HEK293T (cell line): ENCODE measurements around the gene MANEAL.

Experiments
- ELF4 ChIP-seq: fragments of 450-650 bp; IDR thresholded peaks from 2 replicates; pipeline ENCODE4 v1.6.1; 2017; ENCODE audit warnings: antibody characterized with exemption
- FOXA1 ChIP-seq: fragments of 450-650 bp; IDR thresholded peaks from 2 replicates; pipeline ENCODE4 v1.6.1; 2016; ENCODE audit warnings: mild to moderate bottlenecking
- FOXM1 ChIP-seq: fragments of 450-650 bp; IDR thresholded peaks from 2 replicates; pipeline ENCODE4 v1.6.1; 2017; ENCODE audit warnings: mild to moderate bottlenecking, borderline replicate concordance
- HDGF ChIP-seq: fragments of 450-650 bp; IDR thresholded peaks from 2 replicates; pipeline ENCODE4 v1.6.1; 2017; ENCODE audit warnings: antibody characterized with exemption, borderline replicate concordance
- NFRKB ChIP-seq: fragments of 450-650 bp; IDR thresholded peaks from 2 replicates; pipeline ENCODE4 v1.6.1; 2016; ENCODE audit warnings: mild to moderate bottlenecking, moderate library complexity
- SUZ12 ChIP-seq: fragments of 450-650 bp; IDR thresholded peaks from 2 replicates; pipeline ENCODE4 v1.6.1; 2016; ENCODE audit warnings: mild to moderate bottlenecking
- TARDBP ChIP-seq: fragments of 450-650 bp; IDR thresholded peaks from 2 replicates; pipeline ENCODE4 v1.6.1; 2016

- no peak for TF ChIP-seq FOXM1
- TF ChIP-seq TARDBP, result no peak
- TF ChIP-seq ELF4, result no peak
- TF ChIP-seq FOXA1, result no peak
- no peak for TF ChIP-seq NFRKB
- TF ChIP-seq SUZ12, result no peak
- no peak for TF ChIP-seq HDGF
Measured at GRCh38 chr1:37845049-37845646, 51.5 kb downstream of the MANEAL start.
